Neural cell (in vitro differentiated cells): ENCODE results near the gene OR8B2. TPM values are rescaled to one million over a fixed set of nuclear protein-coding genes. Genes with fewer than 3 reads are reported as not detected.
"Not testable (repeated sequence)": the region's sequence is repeated elsewhere in the genome, so short reads cannot be mapped to it uniquely, and the experiment has no call there.

Experiments
- H2AFZ ChIP-seq: fragments of 200-600, 300-800 bp; sonication (generic), shearing (Covaris generic); 2 replicates; pipeline ENCODE4 v1.6.0; 2014; ENCODE audit warnings: low read depth, mild to moderate bottlenecking, antibody characterized with exemption, low read length, moderate library complexity
- H3F3A ChIP-seq: fragments of 200-600 bp; shearing (Covaris generic); 2 replicates; pipeline ENCODE4 v1.6.1; 2016; ENCODE audit warnings: mild to moderate bottlenecking, moderate library complexity, mixed read lengths, antibody characterized with exemption, low read length; ENCODE audit not compliant: insufficient read depth, poor library complexity, severe bottlenecking
- H3K27ac ChIP-seq: fragments of 200-600, 300-800 bp; sonication (generic), shearing (Covaris generic); 2 replicates; pipeline ENCODE4 v1.5.1; 2014; ENCODE audit warnings: mild to moderate bottlenecking, low read length, moderate library complexity
- H3K27me3 ChIP-seq: fragments of 300-800, 200-600 bp; sonication (generic), shearing (Covaris generic); 2 replicates; pipeline ENCODE4 v1.6.0; 2014; ENCODE audit warnings: mild to moderate bottlenecking, low read depth, low read length, moderate library complexity; ENCODE audit not compliant: insufficient read depth
- H3K36me3 ChIP-seq: fragments of 300-800, 200-600 bp; sonication (generic), shearing (Covaris generic); 2 replicates; pipeline ENCODE4 v1.5.1; 2014; ENCODE audit warnings: mild to moderate bottlenecking, antibody characterized with exemption, low read length, moderate library complexity; ENCODE audit not compliant: insufficient read depth
- H3K4me2 ChIP-seq: fragments of 300-800, 200-600 bp; sonication (generic), shearing (Covaris generic); 2 replicates; pipeline ENCODE4 v1.6.0; 2014; ENCODE audit warnings: mild to moderate bottlenecking, low read length
- H3K4me3 ChIP-seq: fragments of 300-800, 200-600 bp; sonication (generic), shearing (Covaris generic); 2 replicates; pipeline ENCODE4 v1.5.1; 2014; ENCODE audit warnings: mild to moderate bottlenecking, low read length, moderate library complexity
- H3K79me2 ChIP-seq: fragments of 200-600 bp; shearing (Covaris generic); replicated peaks from 2 replicates; pipeline ENCODE4 v1.6.0; 2014; ENCODE audit warnings: mild to moderate bottlenecking, low read length, moderate library complexity; ENCODE audit not compliant: insufficient read depth
- H3K9ac ChIP-seq: fragments of 300-800, 200-600 bp; sonication (generic), shearing (Covaris generic); 2 replicates; pipeline ENCODE4 v1.6.1; 2016; ENCODE audit warnings: mild to moderate bottlenecking, low read length, mixed read lengths
- H3K9me2 ChIP-seq: fragments of 200-600 bp; shearing (Covaris generic); 2 replicates; pipeline ENCODE4 v1.6.1; 2016; ENCODE audit warnings: mild to moderate bottlenecking, low read length, mixed read lengths; ENCODE audit not compliant: insufficient read depth
- H3K9me3 ChIP-seq: fragments of 200-600, 300-800 bp; sonication (generic), shearing (Covaris generic); 2 replicates; pipeline ENCODE4 v1.6.1; 2016; ENCODE audit warnings: mild to moderate bottlenecking, mixed run types, low read length, moderate library complexity, mixed read lengths
- H4K20me1 ChIP-seq: fragments of 200-600 bp; shearing (Covaris generic); 2 replicates; pipeline ENCODE4 v1.6.1; 2016; ENCODE audit warnings: mild to moderate bottlenecking, mixed run types; ENCODE audit not compliant: insufficient read depth
- EP300 ChIP-seq: fragments of 450-650 bp; conservative IDR thresholded peaks from 2 replicates; pipeline ENCODE4 v1.6.1; 2014; ENCODE audit warnings: antibody characterized with exemption, mild to moderate bottlenecking, moderate library complexity; ENCODE audit not compliant: poor library complexity, severe bottlenecking
- EZH2 ChIP-seq: fragments of 200-600, 300-800 bp; shearing (Covaris generic), sonication (generic); IDR thresholded peaks from 2 replicates; pipeline ENCODE4 v1.6.1; 2014; ENCODE audit warnings: antibody characterized with exemption, low read length, borderline replicate concordance, mild to moderate bottlenecking; ENCODE audit not compliant: insufficient read depth, poor library complexity, severe bottlenecking
- MXI1 ChIP-seq: fragments of 450-650 bp; conservative IDR thresholded peaks from 2 replicates; pipeline ENCODE4 v1.6.1; 2014; ENCODE audit warnings: antibody characterized with exemption, mild to moderate bottlenecking; ENCODE audit not compliant: poor library complexity, severe bottlenecking
- POLR2AphosphoS5 ChIP-seq: IDR thresholded peaks from 2 replicates; pipeline ENCODE4 v1.6.1; 2012
- RAD21 ChIP-seq: fragments of 450-650 bp; conservative IDR thresholded peaks from 2 replicates; pipeline ENCODE4 v1.6.1; 2014; ENCODE audit warnings: antibody characterized with exemption, mild to moderate bottlenecking, moderate library complexity
- TAF1 ChIP-seq: IDR thresholded peaks from 2 replicates; pipeline ENCODE4 v1.6.1; 2012; ENCODE audit warnings: low read depth
- polyA plus RNA-seq: library from polyadenylated mRNA; depleted of rRNA; stranded (reverse); fragments of >200 nt; gene quantifications from 2 replicates; pipeline ENCODE4 v1.2.3, GENCODE V29; 2014
- TF ChIP-seq, protein P1 (sequence below): fragments of 450-650 bp; IDR thresholded peaks from 2 replicates; pipeline ENCODE4 v1.5.1; 2014; ENCODE audit warnings: antibody characterized with exemption, mild to moderate bottlenecking, moderate library complexity; ENCODE audit not compliant: poor library complexity, severe bottlenecking
- TF ChIP-seq, protein P2 (sequence below): IDR thresholded peaks from 2 replicates; pipeline ENCODE4 v1.6.1; 2012; ENCODE audit warnings: borderline replicate concordance

The OR8B2 gene
- polyA plus RNA-seq, 1 donor from 2014 or later = not detected

DNA sequence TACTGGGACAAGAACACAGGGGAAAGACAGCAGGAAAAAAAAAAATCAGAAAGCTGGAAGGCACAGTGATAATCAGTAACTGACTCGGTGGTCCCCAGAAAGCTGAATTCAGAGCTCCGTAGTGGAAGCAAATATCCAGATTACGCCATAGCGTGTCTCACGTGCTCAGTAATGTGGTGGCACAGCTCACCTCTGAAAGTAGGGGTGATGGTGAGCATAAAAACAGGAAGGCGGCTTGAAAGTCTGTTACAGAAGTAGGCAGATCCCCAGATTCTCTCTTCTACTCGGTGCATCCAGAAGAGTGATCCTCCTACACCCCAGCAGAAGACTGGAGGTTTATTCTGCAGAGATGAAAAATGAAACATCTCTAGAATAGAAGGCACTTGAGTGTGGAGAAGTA, 25.6 kb upstream of the OR8B2 start:
- Histone ChIP-seq H4K20me1 (no peaks in the 10 kb centered on the region), H2AFZ (no peak overlapping the region), H3K27me3 (no peaks in the 10 kb centered on the region), H3K9me2 (no peaks in the 10 kb centered on the region), H3K9ac (no peak overlapping the region), H3K27ac (no peak overlapping the region), H3K4me3 (no peak overlapping the region), H3K36me3 (no peaks in the 10 kb centered on the region), H3F3A (no peaks in the 10 kb centered on the region), H3K79me2 (no peaks in the 10 kb centered on the region), H3K4me2 (no peak overlapping the region), H3K9me3 (no peaks in the 10 kb centered on the region)
- TF ChIP-seq, protein P1, sequence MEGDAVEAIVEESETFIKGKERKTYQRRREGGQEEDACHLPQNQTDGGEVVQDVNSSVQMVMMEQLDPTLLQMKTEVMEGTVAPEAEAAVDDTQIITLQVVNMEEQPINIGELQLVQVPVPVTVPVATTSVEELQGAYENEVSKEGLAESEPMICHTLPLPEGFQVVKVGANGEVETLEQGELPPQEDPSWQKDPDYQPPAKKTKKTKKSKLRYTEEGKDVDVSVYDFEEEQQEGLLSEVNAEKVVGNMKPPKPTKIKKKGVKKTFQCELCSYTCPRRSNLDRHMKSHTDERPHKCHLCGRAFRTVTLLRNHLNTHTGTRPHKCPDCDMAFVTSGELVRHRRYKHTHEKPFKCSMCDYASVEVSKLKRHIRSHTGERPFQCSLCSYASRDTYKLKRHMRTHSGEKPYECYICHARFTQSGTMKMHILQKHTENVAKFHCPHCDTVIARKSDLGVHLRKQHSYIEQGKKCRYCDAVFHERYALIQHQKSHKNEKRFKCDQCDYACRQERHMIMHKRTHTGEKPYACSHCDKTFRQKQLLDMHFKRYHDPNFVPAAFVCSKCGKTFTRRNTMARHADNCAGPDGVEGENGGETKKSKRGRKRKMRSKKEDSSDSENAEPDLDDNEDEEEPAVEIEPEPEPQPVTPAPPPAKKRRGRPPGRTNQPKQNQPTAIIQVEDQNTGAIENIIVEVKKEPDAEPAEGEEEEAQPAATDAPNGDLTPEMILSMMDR = no peak
- TF ChIP-seq RAD21 (no peak), EZH2 (no peak), EP300 (no peak), TAF1 (no peak), POLR2AphosphoS5 (no peak), MXI1 (no peak)
- TF ChIP-seq, protein P2, sequence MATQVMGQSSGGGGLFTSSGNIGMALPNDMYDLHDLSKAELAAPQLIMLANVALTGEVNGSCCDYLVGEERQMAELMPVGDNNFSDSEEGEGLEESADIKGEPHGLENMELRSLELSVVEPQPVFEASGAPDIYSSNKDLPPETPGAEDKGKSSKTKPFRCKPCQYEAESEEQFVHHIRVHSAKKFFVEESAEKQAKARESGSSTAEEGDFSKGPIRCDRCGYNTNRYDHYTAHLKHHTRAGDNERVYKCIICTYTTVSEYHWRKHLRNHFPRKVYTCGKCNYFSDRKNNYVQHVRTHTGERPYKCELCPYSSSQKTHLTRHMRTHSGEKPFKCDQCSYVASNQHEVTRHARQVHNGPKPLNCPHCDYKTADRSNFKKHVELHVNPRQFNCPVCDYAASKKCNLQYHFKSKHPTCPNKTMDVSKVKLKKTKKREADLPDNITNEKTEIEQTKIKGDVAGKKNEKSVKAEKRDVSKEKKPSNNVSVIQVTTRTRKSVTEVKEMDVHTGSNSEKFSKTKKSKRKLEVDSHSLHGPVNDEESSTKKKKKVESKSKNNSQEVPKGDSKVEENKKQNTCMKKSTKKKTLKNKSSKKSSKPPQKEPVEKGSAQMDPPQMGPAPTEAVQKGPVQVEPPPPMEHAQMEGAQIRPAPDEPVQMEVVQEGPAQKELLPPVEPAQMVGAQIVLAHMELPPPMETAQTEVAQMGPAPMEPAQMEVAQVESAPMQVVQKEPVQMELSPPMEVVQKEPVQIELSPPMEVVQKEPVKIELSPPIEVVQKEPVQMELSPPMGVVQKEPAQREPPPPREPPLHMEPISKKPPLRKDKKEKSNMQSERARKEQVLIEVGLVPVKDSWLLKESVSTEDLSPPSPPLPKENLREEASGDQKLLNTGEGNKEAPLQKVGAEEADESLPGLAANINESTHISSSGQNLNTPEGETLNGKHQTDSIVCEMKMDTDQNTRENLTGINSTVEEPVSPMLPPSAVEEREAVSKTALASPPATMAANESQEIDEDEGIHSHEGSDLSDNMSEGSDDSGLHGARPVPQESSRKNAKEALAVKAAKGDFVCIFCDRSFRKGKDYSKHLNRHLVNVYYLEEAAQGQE = no peak

DNA sequence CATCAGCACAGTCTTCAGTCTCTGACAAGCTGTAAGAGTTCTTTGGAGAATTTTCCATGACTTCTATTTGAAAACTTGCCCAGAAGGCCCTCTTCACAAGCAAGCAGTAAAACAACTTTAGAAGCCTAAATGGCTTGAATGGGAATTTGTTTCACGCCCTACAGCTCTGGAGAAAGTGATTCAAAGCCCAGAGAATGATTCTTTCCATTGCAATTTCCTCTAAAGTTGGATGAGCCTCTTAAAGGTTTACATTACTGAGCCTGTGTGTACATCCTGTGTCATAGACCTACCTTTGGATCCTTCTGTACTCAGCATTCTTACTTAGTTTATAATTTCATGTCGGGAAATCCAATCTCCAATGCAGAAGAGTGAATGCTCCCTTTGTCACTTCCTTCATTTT, 21.3 kb upstream of the OR8B2 start:
- Histone ChIP-seq H3K27ac (no peak overlapping the region), H3K79me2 (no peaks in the 10 kb centered on the region), H4K20me1 (no peaks in the 10 kb centered on the region), H3K27me3 (no peaks in the 10 kb centered on the region), H3F3A (no peaks in the 10 kb centered on the region), H3K9ac (no peak overlapping the region), H3K9me3 (no peaks in the 10 kb centered on the region), H3K9me2 (no peaks in the 10 kb centered on the region), H2AFZ (no peak overlapping the region), H3K4me2 (no peak overlapping the region), H3K4me3 (no peak overlapping the region), H3K36me3 (no peaks in the 10 kb centered on the region)
- TF ChIP-seq EZH2 (no peak), MXI1 (no peak), RAD21 (no peak), POLR2AphosphoS5 (no peak)

DNA sequence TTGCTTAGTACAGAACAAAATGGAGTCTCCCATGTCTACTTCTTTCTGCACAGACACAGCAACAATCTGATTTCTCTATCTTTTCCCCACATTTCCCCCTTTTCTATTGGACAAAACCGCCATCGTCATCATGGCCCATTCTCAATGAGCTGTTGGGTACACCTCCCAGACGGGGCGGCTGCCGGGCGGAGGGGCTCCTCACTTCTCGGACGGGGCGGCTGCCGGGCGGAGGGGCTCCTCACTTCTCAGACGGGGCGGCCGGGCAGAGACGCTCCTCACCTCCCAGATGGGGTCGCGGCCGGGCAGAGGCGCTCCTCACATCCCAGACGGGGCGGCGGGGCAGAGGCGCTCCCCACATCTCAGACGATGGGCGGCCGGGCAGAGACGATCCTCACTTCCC, 18.9 kb upstream of the OR8B2 start:
- H3K4me2 ChIP-seq, H3F3A ChIP-seq, H3K79me2 ChIP-seq, H3K9me3 ChIP-seq, H3K9me2 ChIP-seq, H3K4me3 ChIP-seq, H3K36me3 ChIP-seq, H4K20me1 ChIP-seq, H2AFZ ChIP-seq, H3K27ac ChIP-seq, H3K9ac ChIP-seq, H3K27me3 ChIP-seq: not testable (repeated sequence)
